ENCODE results near the gene CA10. TPM values are rescaled to one million over a fixed set of nuclear protein-coding genes. Genes with fewer than 3 reads are reported as not detected.

Gene CA10
- total and polyA plus RNA-seq, 2 of the 4 experiments (the other 2 are of a cell fraction): not detected

DNA sequence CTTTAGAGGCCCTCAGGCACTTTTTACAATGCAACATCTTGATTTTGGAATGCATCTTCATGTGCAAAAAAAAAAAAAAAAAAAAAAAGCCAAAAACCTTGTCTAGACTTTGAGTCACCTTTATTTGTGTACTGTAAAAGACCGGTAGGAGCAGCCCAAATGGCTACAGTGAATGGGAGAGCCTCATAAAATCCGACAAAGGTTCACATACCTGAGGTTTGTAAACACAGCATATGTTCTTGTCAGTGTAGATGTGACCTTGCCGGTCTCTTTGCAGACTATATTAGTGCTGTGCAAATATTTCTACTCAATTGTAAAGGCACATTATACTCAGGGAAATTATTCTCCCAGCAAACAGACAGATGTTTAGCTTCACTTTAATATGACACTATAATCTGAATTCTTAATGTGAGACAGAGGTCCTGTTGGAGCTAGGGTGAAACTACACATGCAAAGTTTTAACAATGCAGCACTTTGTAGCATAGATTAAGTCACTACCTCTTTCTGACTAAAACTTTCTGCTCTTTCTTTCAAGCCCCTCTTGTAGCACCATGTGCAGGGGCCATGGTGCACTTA, 211.3 kb downstream of the CA10 start:
- Histone ChIP-seq H3K79me1 (ENCODE audit: low read depth in 1 of 2, low read length in 2 of 2) (no peaks in the 10 kb centered on the region), H3K4ac (ENCODE audit: low read depth, low read length) (no peak overlapping the region), H3K9me3 (ENCODE audit: control insufficient read depth, insufficient read depth, low read length) (peaks cover 19% of the 10 kb centered on the region), H4K5ac (ENCODE audit: low read depth, low read length) (no peak overlapping the region), H3K4me1 (ENCODE audit: control insufficient read depth, insufficient read depth, low read length) (no peaks in the 10 kb centered on the region), H3K4me2 (ENCODE audit: low read depth, low read length) (no peak overlapping the region), H2AFZ (replicated peaks; ENCODE audit: low read length, poor library complexity) (no peak overlapping the region), H2BK120ac (ENCODE audit: low read depth, low read length) (no peak overlapping the region), H3K4me3 (ENCODE audit: insufficient read depth, low read depth, low read length) (no peak overlapping the region), H3K9me1 (ENCODE audit: insufficient read depth, low read length) (no peaks in the 10 kb centered on the region), H4K91ac (ENCODE audit: insufficient read depth, low read depth, low read length) (no peak overlapping the region), H3K18ac (ENCODE audit: low read depth, low read length) (no peak overlapping the region), H3K27me3 (ENCODE audit: control insufficient read depth, insufficient read depth, low read length) (no peaks in the 10 kb centered on the region), H2BK15ac (ENCODE audit: low read depth, low read length) (no peak overlapping the region), H4K20me1 (ENCODE audit: insufficient read depth, low read length) (no peaks in the 10 kb centered on the region), H3K36me3 (ENCODE audit: control insufficient read depth, insufficient read depth, low read length) (no peaks in the 10 kb centered on the region), H3K9ac (ENCODE audit: low read depth, low read length) (no peak overlapping the region), H2AK9ac (replicated peaks; ENCODE audit: low read depth, low read length, poor library complexity) (no peak overlapping the region), H3K14ac (replicated peaks; ENCODE audit: low read depth, low read length) (no peak overlapping the region), H3K56ac (ENCODE audit: extremely low read depth, insufficient read depth, low read length) (no peak overlapping the region), H3K27ac (ENCODE audit: insufficient read depth, low read length) (no peak overlapping the region), H2BK5ac (ENCODE audit: low read depth, low read length, poor library complexity, severe bottlenecking) (no peak overlapping the region), H2AK5ac (ENCODE audit: low read depth, low read length) (no peak overlapping the region), H3K23ac (ENCODE audit: low read depth, low read length) (no peak overlapping the region), H4K8ac (ENCODE audit: low read depth in 2 of 2, low read length in 2 of 2) (no peak overlapping the region), H2BK20ac (ENCODE audit: low read depth, low read length) (no peak overlapping the region)
- BruUV-seq (replicated peaks): no TSS peak
- dilution Hi-C loops (cut with HindIII; ENCODE audit: low sequenced_read_pairs, unreplicated experiment): no loop called here
- in situ Hi-C loops (cut with MboI; ENCODE audit: low sequenced_read_pairs): no loop called here
- no peak for ATAC-seq (ENCODE audit: low read depth)
- no peak for TF ChIP-seq SMC3 (IDR thresholded peaks at IDR 0.05; ENCODE audit: low read depth, low read length)
- TF ChIP-seq, protein P1, sequence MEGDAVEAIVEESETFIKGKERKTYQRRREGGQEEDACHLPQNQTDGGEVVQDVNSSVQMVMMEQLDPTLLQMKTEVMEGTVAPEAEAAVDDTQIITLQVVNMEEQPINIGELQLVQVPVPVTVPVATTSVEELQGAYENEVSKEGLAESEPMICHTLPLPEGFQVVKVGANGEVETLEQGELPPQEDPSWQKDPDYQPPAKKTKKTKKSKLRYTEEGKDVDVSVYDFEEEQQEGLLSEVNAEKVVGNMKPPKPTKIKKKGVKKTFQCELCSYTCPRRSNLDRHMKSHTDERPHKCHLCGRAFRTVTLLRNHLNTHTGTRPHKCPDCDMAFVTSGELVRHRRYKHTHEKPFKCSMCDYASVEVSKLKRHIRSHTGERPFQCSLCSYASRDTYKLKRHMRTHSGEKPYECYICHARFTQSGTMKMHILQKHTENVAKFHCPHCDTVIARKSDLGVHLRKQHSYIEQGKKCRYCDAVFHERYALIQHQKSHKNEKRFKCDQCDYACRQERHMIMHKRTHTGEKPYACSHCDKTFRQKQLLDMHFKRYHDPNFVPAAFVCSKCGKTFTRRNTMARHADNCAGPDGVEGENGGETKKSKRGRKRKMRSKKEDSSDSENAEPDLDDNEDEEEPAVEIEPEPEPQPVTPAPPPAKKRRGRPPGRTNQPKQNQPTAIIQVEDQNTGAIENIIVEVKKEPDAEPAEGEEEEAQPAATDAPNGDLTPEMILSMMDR (conservative IDR thresholded peaks at IDR 0.05; ENCODE audit: low read depth, low read length): no peak
- no peak for TF ChIP-seq CHD1 (IDR thresholded peaks at IDR 0.05; ENCODE audit: low read depth, low read length)
- no peak for TF ChIP-seq MAFK (IDR thresholded peaks at IDR 0.05; ENCODE audit: low read depth, low read length)
- no peak for TF ChIP-seq RCOR1 (IDR thresholded peaks at IDR 0.05; ENCODE audit: insufficient replicate concordance, low read length)
- no peak for TF ChIP-seq MXI1 (IDR thresholded peaks at IDR 0.05; ENCODE audit: borderline replicate concordance, low read depth, low read length)
- no peak for TF ChIP-seq FOS (IDR thresholded peaks at IDR 0.05; ENCODE audit: low read depth, low read length)
- TF ChIP-seq CEBPB (IDR thresholded peaks at IDR 0.05; ENCODE audit: low read depth, low read length): no peak
- no peak for TF ChIP-seq RAD21 (IDR thresholded peaks at IDR 0.05; ENCODE audit: low read length)
- TF ChIP-seq MAZ (IDR thresholded peaks at IDR 0.05; ENCODE audit: borderline replicate concordance, low read depth, low read length): no peak
- TF ChIP-seq NFE2L2 (IDR thresholded peaks at IDR 0.05; ENCODE audit: low read depth, low read length): no peak
- no peak for TF ChIP-seq RFX5 (IDR thresholded peaks at IDR 0.05; ENCODE audit: low read depth, low read length)
- TF ChIP-seq POLR2A (IDR thresholded peaks at IDR 0.05; ENCODE audit: low read depth, low read length): no peak
- TF ChIP-seq, protein P2, sequence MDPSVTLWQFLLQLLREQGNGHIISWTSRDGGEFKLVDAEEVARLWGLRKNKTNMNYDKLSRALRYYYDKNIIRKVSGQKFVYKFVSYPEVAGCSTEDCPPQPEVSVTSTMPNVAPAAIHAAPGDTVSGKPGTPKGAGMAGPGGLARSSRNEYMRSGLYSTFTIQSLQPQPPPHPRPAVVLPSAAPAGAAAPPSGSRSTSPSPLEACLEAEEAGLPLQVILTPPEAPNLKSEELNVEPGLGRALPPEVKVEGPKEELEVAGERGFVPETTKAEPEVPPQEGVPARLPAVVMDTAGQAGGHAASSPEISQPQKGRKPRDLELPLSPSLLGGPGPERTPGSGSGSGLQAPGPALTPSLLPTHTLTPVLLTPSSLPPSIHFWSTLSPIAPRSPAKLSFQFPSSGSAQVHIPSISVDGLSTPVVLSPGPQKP (IDR thresholded peaks at IDR 0.05; ENCODE audit: borderline replicate concordance, low read depth, low read length): no peak
- no peak for TF ChIP-seq BHLHE40 (IDR thresholded peaks at IDR 0.05; ENCODE audit: low read depth, low read length)
- TF ChIP-seq, protein P3, sequence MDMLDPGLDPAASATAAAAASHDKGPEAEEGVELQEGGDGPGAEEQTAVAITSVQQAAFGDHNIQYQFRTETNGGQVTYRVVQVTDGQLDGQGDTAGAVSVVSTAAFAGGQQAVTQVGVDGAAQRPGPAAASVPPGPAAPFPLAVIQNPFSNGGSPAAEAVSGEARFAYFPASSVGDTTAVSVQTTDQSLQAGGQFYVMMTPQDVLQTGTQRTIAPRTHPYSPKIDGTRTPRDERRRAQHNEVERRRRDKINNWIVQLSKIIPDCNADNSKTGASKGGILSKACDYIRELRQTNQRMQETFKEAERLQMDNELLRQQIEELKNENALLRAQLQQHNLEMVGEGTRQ (IDR thresholded peaks at IDR 0.05; ENCODE audit: low read depth, low read length): no peak
- no CpG with 5 or more reads among the region's 3 CpGs for WGBS, 2 experiments (ENCODE audit: extremely low coverage in 2 of 2, insufficient read length in 1 of 2)
- no peak for DNase-seq
- intact Hi-C loops (cut with micrococcal nuclease): no loop called here
- ChIA-PET POLR2A (ENCODE audit: unreplicated experiment) (no interaction called here), CTCF (no interaction called here)
